Measurements from ENCODE around the gene INPP5A. TPM values are rescaled to one million over a fixed set of nuclear protein-coding genes. Genes with fewer than 3 reads are reported as not detected.
A peak's percentile ranks its signal among the peaks of the same experiment; 100 is the strongest.

The INPP5A gene
- polyA plus RNA-seq, 2 donors: 9.2 to 12.7 TPM

- H3K4me1 ChIP-seq (ENCODE audit: control insufficient read depth in 2 of 2, insufficient read depth in 2 of 2, low read length in 1 of 2): no peaks in the 10 kb centered on the region
- H3K4me3 ChIP-seq (ENCODE audit: low read depth in 1 of 2, low read length in 2 of 2): no peak overlapping the region
- no peaks in the 10 kb centered on the region for H3K27me3 ChIP-seq (ENCODE audit: control insufficient read depth in 1 of 2, insufficient read depth in 2 of 2, low read length in 2 of 2)
- H3K36me3 ChIP-seq (ENCODE audit: control insufficient read depth in 2 of 2, insufficient read depth in 2 of 2, low read length in 1 of 2): peaks cover 3 to 46% of the 10 kb centered on the region in 2 donors
- H3K9me3 ChIP-seq (ENCODE audit: control insufficient read depth in 2 of 2, insufficient read depth in 1 of 2, low read depth in 1 of 2, low read length in 1 of 2): peaks cover 0 to 10% of the 10 kb centered on the region in 2 donors
- no peak overlapping the region for H3K27ac ChIP-seq (ENCODE audit: low read depth in 2 of 2, low read length in 1 of 2)
- WGBS, 2 donors: 88 to 90% methylated on average over 18 of the region's 18 CpGs
Measured at GRCh38 chr10:132754071-132754470, 216.5 kb downstream of the INPP5A start.

GRCh38 chr10:132755166-132755711 is 217.7 kb downstream of the INPP5A start:
- H3K4me3 ChIP-seq (ENCODE audit: low read depth in 1 of 2, low read length in 2 of 2): no peak overlapping the region
- peaks cover 3 to 36% of the 10 kb centered on the region in 2 donors for H3K36me3 ChIP-seq (ENCODE audit: control insufficient read depth in 2 of 2, insufficient read depth in 2 of 2, low read length in 1 of 2)
- H3K4me1 ChIP-seq (ENCODE audit: control insufficient read depth in 2 of 2, insufficient read depth in 2 of 2, low read length in 1 of 2): no peaks in the 10 kb centered on the region
- no peaks in the 10 kb centered on the region for H3K27me3 ChIP-seq (ENCODE audit: control insufficient read depth in 1 of 2, insufficient read depth in 2 of 2, low read length in 2 of 2)
- WGBS, 2 donors: 96 to 97% methylated on average over 15 of the region's 15 CpGs
- peaks cover 0 to 10% of the 10 kb centered on the region in 2 donors for H3K9me3 ChIP-seq (ENCODE audit: control insufficient read depth in 2 of 2, insufficient read depth in 1 of 2, low read depth in 1 of 2, low read length in 1 of 2)
- H3K27ac ChIP-seq (ENCODE audit: low read depth in 2 of 2, low read length in 1 of 2): no peak overlapping the region

- peaks cover 3 to 36% of the 10 kb centered on the region in 2 donors for H3K36me3 ChIP-seq (ENCODE audit: control insufficient read depth in 2 of 2, insufficient read depth in 2 of 2, low read length in 1 of 2)
- no peaks in the 10 kb centered on the region for H3K4me1 ChIP-seq (ENCODE audit: control insufficient read depth in 2 of 2, insufficient read depth in 2 of 2, low read length in 1 of 2)
- no peak overlapping the region for H3K4me3 ChIP-seq (ENCODE audit: low read depth in 1 of 2, low read length in 2 of 2)
- no peaks in the 10 kb centered on the region for H3K27me3 ChIP-seq (ENCODE audit: control insufficient read depth in 1 of 2, insufficient read depth in 2 of 2, low read length in 2 of 2)
- WGBS, 2 donors: 95 to 97% methylated on average over 14 of the region's 14 CpGs
- no peak overlapping the region for H3K27ac ChIP-seq (ENCODE audit: low read depth in 2 of 2, low read length in 1 of 2)
- H3K9me3 ChIP-seq (ENCODE audit: control insufficient read depth in 2 of 2, insufficient read depth in 1 of 2, low read depth in 1 of 2, low read length in 1 of 2): peaks cover 0 to 10% of the 10 kb centered on the region in 2 donors
Measured at GRCh38 chr10:132756591-132756990, 219.0 kb downstream of the INPP5A start.

- Histone ChIP-seq H3K4me3 (ENCODE audit: low read depth in 1 of 2, low read length in 2 of 2) (no peak overlapping the region), H3K4me1 (ENCODE audit: control insufficient read depth in 2 of 2, insufficient read depth in 2 of 2, low read length in 1 of 2) (no peaks in the 10 kb centered on the region), H3K9me3 (ENCODE audit: control insufficient read depth in 2 of 2, insufficient read depth in 1 of 2, low read depth in 1 of 2, low read length in 1 of 2) (peaks cover 0 to 10% of the 10 kb centered on the region in 2 donors), H3K27me3 (ENCODE audit: control insufficient read depth in 1 of 2, insufficient read depth in 2 of 2, low read length in 2 of 2) (no peaks in the 10 kb centered on the region), H3K36me3 (ENCODE audit: control insufficient read depth in 2 of 2, insufficient read depth in 2 of 2, low read length in 1 of 2) (peaks cover 3 to 36% of the 10 kb centered on the region in 2 donors), H3K27ac (ENCODE audit: low read depth in 2 of 2, low read length in 1 of 2) (no peak overlapping the region)
- 96 to 97% methylated on average over 27 of the region's 27 CpGs for whole genome bisulfite sequencing, 2 donors
Measured at GRCh38 chr10:132757171-132757570, 219.6 kb downstream of the INPP5A start.

- peaks cover 0 to 10% of the 10 kb centered on the region in 2 donors for H3K9me3 ChIP-seq (ENCODE audit: control insufficient read depth in 2 of 2, insufficient read depth in 1 of 2, low read depth in 1 of 2, low read length in 1 of 2)
- H3K4me1 ChIP-seq (ENCODE audit: control insufficient read depth in 2 of 2, insufficient read depth in 2 of 2, low read length in 1 of 2): peaks cover 2 to 9% of the 10 kb centered on the region in 2 donors
- no peak overlapping the region for H3K27ac ChIP-seq (ENCODE audit: low read depth in 2 of 2, low read length in 1 of 2)
- H3K27me3 ChIP-seq (ENCODE audit: control insufficient read depth in 1 of 2, insufficient read depth in 2 of 2, low read length in 2 of 2): no peaks in the 10 kb centered on the region
- H3K4me3 ChIP-seq (ENCODE audit: low read depth in 1 of 2, low read length in 2 of 2): no peak overlapping the region
- 91 to 93% methylated on average over 14 of the region's 14 CpGs for WGBS, 2 donors
- H3K36me3 ChIP-seq (ENCODE audit: control insufficient read depth in 2 of 2, insufficient read depth in 2 of 2, low read length in 1 of 2): peaks cover 3 to 31% of the 10 kb centered on the region in 2 donors
Measured at GRCh38 chr10:132758865-132759264, 221.3 kb downstream of the INPP5A start.

GRCh38 chr10:132761395-132762060 is 223.9 kb downstream of the INPP5A start:
- 92 to 96% methylated on average over 11 of the region's 11 CpGs for WGBS, 2 donors
- Histone ChIP-seq H3K27me3 (ENCODE audit: control insufficient read depth in 1 of 2, insufficient read depth in 2 of 2, low read length in 2 of 2) (no peaks in the 10 kb centered on the region), H3K36me3 (ENCODE audit: control insufficient read depth in 2 of 2, insufficient read depth in 2 of 2, low read length in 1 of 2) (peaks cover 3 to 15% of the 10 kb centered on the region in 2 donors), H3K9me3 (ENCODE audit: control insufficient read depth in 2 of 2, insufficient read depth in 1 of 2, low read depth in 1 of 2, low read length in 1 of 2) (peaks cover 0 to 1% of the 10 kb centered on the region in 2 donors), H3K4me1 (ENCODE audit: control insufficient read depth in 2 of 2, insufficient read depth in 2 of 2, low read length in 1 of 2) (peaks cover 3 to 12% of the 10 kb centered on the region in 2 donors), H3K4me3 (ENCODE audit: low read depth in 1 of 2, low read length in 2 of 2) (no peak overlapping the region), H3K27ac (ENCODE audit: low read depth in 2 of 2, low read length in 1 of 2) (no peak overlapping the region)

GRCh38 chr10:132762267-132762666 is 224.7 kb downstream of the INPP5A start:
- Histone ChIP-seq H3K4me3 (ENCODE audit: low read depth in 1 of 2, low read length in 2 of 2) (no peak overlapping the region), H3K27me3 (ENCODE audit: control insufficient read depth in 1 of 2, insufficient read depth in 2 of 2, low read length in 2 of 2) (no peaks in the 10 kb centered on the region), H3K4me1 (ENCODE audit: control insufficient read depth in 2 of 2, insufficient read depth in 2 of 2, low read length in 1 of 2) (peaks cover 3 to 12% of the 10 kb centered on the region in 2 donors), H3K9me3 (ENCODE audit: control insufficient read depth in 2 of 2, insufficient read depth in 1 of 2, low read depth in 1 of 2, low read length in 1 of 2) (peaks cover 0 to 2% of the 10 kb centered on the region in 2 donors), H3K27ac (ENCODE audit: low read depth in 2 of 2, low read length in 1 of 2) (no peak overlapping the region), H3K36me3 (ENCODE audit: control insufficient read depth in 2 of 2, insufficient read depth in 2 of 2, low read length in 1 of 2) (peaks cover 3 to 13% of the 10 kb centered on the region in 2 donors)
- 82 to 84% methylated on average over 6 of the region's 6 CpGs for WGBS, 2 donors

- 86 to 94% methylated on average over 5 of the region's 5 CpGs for WGBS, 2 donors
- H3K4me3 ChIP-seq (ENCODE audit: low read depth in 1 of 2, low read length in 2 of 2): no peak overlapping the region
- peaks cover 0 to 2% of the 10 kb centered on the region in 2 donors for H3K9me3 ChIP-seq (ENCODE audit: control insufficient read depth in 2 of 2, insufficient read depth in 1 of 2, low read depth in 1 of 2, low read length in 1 of 2)
- H3K36me3 ChIP-seq (ENCODE audit: control insufficient read depth in 2 of 2, insufficient read depth in 2 of 2, low read length in 1 of 2): peaks cover 3 to 10% of the 10 kb centered on the region in 2 donors
- H3K4me1 ChIP-seq (ENCODE audit: control insufficient read depth in 2 of 2, insufficient read depth in 2 of 2, low read length in 1 of 2): peaks cover 3 to 12% of the 10 kb centered on the region in 2 donors
- H3K27me3 ChIP-seq (ENCODE audit: control insufficient read depth in 1 of 2, insufficient read depth in 2 of 2, low read length in 2 of 2): no peaks in the 10 kb centered on the region
- H3K27ac ChIP-seq (ENCODE audit: low read depth in 2 of 2, low read length in 1 of 2): peak overlapping the region in 1 of 2 donors; percentile 16
Measured at GRCh38 chr10:132763545-132763944, 226.0 kb downstream of the INPP5A start.

GRCh38 chr10:132764108-132764507 is 226.5 kb downstream of the INPP5A start:
- 74 to 82% methylated on average over 11 of the region's 11 CpGs for WGBS, 2 donors
- Histone ChIP-seq H3K9me3 (ENCODE audit: control insufficient read depth in 2 of 2, insufficient read depth in 1 of 2, low read depth in 1 of 2, low read length in 1 of 2) (peaks cover 0 to 2% of the 10 kb centered on the region in 2 donors), H3K27ac (ENCODE audit: low read depth in 2 of 2, low read length in 1 of 2) (peak overlapping the region in 1 of 2 donors; percentile 16), H3K4me1 (ENCODE audit: control insufficient read depth in 2 of 2, insufficient read depth in 2 of 2, low read length in 1 of 2) (peaks cover 3 to 12% of the 10 kb centered on the region in 2 donors), H3K4me3 (ENCODE audit: low read depth in 1 of 2, low read length in 2 of 2) (no peak overlapping the region), H3K27me3 (ENCODE audit: control insufficient read depth in 1 of 2, insufficient read depth in 2 of 2, low read length in 2 of 2) (no peaks in the 10 kb centered on the region), H3K36me3 (ENCODE audit: control insufficient read depth in 2 of 2, insufficient read depth in 2 of 2, low read length in 1 of 2) (peaks cover 0 to 8% of the 10 kb centered on the region in 2 donors)

Measured in esophagus (tissue), 2 donors.